NB4 (cell line): Measurements from ENCODE around the gene MAN2B2.

Experiments used
- DNase-seq: peaks from one replicate; pipeline ENCODE4 v3.0.0; 2010; ENCODE audit warnings: low read depth
- H3K4me3 ChIP-seq: one replicate; pipeline ENCODE4 v1.5.1; 2011; ENCODE audit warnings: mild to moderate bottlenecking, low read depth, low read length, moderate library complexity
- CTCF ChIP-seq: IDR thresholded peaks from one replicate; pipeline ENCODE4 v1.5.1; 2012; ENCODE audit warnings: low read depth, low read length
- MAX ChIP-seq: IDR thresholded peaks from 2 replicates; pipeline ENCODE4 v1.6.1; 2011; ENCODE audit warnings: low read depth, low read length
- MYC ChIP-seq: IDR thresholded peaks from 2 replicates; pipeline ENCODE4 v1.6.1; 2011; ENCODE audit warnings: low read depth, low read length
- POLR2A ChIP-seq: IDR thresholded peaks from 2 replicates; pipeline ENCODE4 v1.6.1; 2011; ENCODE audit warnings: mild to moderate bottlenecking; ENCODE audit not compliant: insufficient read length; ENCODE audit errors: extremely low read depth

MAN2B2 gene

DNA sequence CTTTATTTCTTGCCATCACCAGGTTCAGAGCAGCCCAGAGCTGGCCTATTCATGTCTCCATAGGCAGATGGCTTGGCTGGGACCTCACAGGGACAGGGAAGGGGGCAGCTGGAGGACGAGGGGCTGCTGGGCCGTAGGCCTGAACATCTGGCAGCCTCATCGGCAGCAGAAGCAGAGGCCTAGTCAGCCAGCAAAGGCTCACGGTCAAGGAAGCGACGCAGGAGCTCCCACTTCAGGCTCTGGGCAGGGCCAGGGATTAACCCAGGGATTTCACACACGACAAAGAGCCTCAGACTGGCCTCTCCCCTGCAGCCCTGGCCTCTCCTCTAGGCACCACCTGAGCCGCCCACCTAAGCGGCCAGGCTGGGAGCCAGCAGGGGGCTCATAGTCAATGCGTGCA lies 46.0 kb upstream of the MAN2B2 start:
- TF ChIP-seq MAX (no peak), POLR2A (no peak), CTCF (no peak), MYC (no peak)
- no peak for DNase-seq
- no peak overlapping the region for H3K4me3 ChIP-seq

- TF ChIP-seq POLR2A: no peak
- TF ChIP-seq MYC: no peak
- TF ChIP-seq MAX: no peak
- no peak for DNase-seq
- no peak overlapping the region for H3K4me3 ChIP-seq
Measured at GRCh38 chr4:6530301-6530700, 44.7 kb upstream of the MAN2B2 start.

DNA sequence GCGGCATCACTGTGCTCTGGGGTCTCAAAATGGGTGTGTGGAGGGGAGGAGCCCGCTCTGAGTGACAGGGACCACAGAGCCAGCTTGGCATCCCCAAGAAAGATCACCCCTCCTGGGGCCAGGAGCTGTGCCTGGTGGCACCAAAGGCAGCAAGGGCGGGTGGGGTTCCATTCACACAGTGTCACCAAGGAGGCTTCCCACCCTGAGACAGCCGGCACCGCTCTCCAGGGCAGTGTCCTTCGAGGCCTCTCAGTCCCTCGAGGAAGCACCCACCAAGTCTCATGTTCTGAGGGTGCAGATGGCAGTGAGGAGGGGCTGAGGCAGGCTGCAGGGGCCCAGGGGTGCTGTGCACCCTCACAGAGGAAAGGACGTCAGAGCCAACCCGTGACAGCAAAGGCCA lies 44.0 kb upstream of the MAN2B2 start:
- TF ChIP-seq MAX: no peak
- TF ChIP-seq POLR2A: no peak
- no peak for TF ChIP-seq MYC
- TF ChIP-seq CTCF: no peak
- DNase-seq: no peak

DNA sequence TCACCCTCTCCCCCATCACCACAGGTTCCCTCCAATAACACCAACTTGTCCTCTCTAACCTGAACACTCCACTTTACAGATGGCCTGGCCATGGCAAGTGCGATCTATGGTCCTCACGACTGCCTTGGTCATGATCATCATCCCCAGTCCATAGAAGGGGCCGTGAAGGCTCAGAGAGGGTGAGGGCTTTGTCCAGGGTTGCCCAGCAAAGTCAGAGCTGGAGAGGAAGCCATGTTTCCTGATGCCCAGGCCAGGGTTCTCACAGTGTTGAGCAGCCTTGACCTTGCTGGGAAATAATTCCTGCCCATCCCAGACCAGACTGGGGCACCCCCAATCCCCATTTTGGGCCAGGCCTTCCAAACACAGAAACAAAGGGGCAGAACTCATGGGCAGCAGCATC lies 42.9 kb upstream of the MAN2B2 start:
- DNase-seq: no peak
- no peak for TF ChIP-seq MAX
- no peak for TF ChIP-seq POLR2A
- no peak for TF ChIP-seq MYC
- no peak for TF ChIP-seq CTCF
- H3K4me3 ChIP-seq: no peak overlapping the region

More for the DNA sequence above, 44.0 kb upstream of the MAN2B2 start:
- no peak overlapping the region for H3K4me3 ChIP-seq

GRCh38 chr4:6532658-6533057 lies 42.3 kb upstream of the MAN2B2 start:
- TF ChIP-seq POLR2A (no peak), CTCF (no peak), MAX (no peak), MYC (no peak)
- H3K4me3 ChIP-seq: no peak overlapping the region
- no peak for DNase-seq

DNA sequence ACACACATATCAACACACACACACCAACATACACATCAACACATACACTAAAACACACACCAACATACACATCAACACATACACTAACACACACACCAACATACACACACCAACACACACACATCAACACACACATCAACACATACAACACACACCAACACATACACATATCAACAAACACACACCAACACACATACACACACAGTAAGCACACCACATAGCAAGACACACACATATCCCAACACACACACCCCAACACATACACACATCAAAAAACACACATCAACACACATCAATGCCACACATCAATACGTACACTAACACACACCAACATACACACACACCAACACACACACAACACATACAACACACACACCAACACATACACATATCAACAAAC lies 40.9 kb upstream of the MAN2B2 start:
- DNase-seq: no peak
- no peak for TF ChIP-seq CTCF
- no peak for TF ChIP-seq MAX
- TF ChIP-seq POLR2A: no peak
- TF ChIP-seq MYC: no peak
- H3K4me3 ChIP-seq: no peak overlapping the region
